NT2/D1 (cell line): Measurements from ENCODE around the gene PRKCB.

Source experiments
- DNase-seq: peaks from one replicate; pipeline ENCODE4 v3.0.0-alpha.2; 2011; ENCODE audit warnings: low read depth, low spot score
- H3K27me3 ChIP-seq: 2 replicates; pipeline ENCODE4 v1.6.0; 2011; ENCODE audit warnings: mild to moderate bottlenecking; ENCODE audit not compliant: insufficient read length, insufficient read depth
- H3K36me3 ChIP-seq: 2 replicates; pipeline ENCODE4 v1.6.1; 2011; ENCODE audit warnings: mild to moderate bottlenecking, low read length, mixed read lengths; ENCODE audit not compliant: insufficient read depth, insufficient read length
- H3K4me1 ChIP-seq: 2 replicates; pipeline ENCODE4 v1.5.1; 2011; ENCODE audit not compliant: insufficient read depth, insufficient read length
- H3K4me3 ChIP-seq: 2 replicates; pipeline ENCODE4 v1.5.1; 2011; ENCODE audit warnings: low read depth; ENCODE audit not compliant: insufficient read length
- H3K9ac ChIP-seq: 2 replicates; pipeline ENCODE4 v1.6.0; 2011; ENCODE audit warnings: low read depth; ENCODE audit not compliant: insufficient read length
- H3K9me3 ChIP-seq: 2 replicates; pipeline ENCODE4 v1.5.1; 2011; ENCODE audit warnings: mild to moderate bottlenecking, low read length; ENCODE audit not compliant: insufficient read depth
- SUZ12 ChIP-seq: IDR thresholded peaks from 2 replicates; pipeline ENCODE4 v1.6.1; 2011; ENCODE audit not compliant: insufficient read length, insufficient read depth; ENCODE audit errors: extremely low read depth
- YY1 ChIP-seq: IDR thresholded peaks from 2 replicates; pipeline ENCODE4 v1.6.1; 2011; ENCODE audit not compliant: insufficient read length, insufficient read depth
- ZNF274 ChIP-seq: IDR thresholded peaks from 2 replicates; pipeline ENCODE4 v1.6.1; 2011; ENCODE audit warnings: mild to moderate bottlenecking, low read depth, low read length

The PRKCB gene

DNA sequence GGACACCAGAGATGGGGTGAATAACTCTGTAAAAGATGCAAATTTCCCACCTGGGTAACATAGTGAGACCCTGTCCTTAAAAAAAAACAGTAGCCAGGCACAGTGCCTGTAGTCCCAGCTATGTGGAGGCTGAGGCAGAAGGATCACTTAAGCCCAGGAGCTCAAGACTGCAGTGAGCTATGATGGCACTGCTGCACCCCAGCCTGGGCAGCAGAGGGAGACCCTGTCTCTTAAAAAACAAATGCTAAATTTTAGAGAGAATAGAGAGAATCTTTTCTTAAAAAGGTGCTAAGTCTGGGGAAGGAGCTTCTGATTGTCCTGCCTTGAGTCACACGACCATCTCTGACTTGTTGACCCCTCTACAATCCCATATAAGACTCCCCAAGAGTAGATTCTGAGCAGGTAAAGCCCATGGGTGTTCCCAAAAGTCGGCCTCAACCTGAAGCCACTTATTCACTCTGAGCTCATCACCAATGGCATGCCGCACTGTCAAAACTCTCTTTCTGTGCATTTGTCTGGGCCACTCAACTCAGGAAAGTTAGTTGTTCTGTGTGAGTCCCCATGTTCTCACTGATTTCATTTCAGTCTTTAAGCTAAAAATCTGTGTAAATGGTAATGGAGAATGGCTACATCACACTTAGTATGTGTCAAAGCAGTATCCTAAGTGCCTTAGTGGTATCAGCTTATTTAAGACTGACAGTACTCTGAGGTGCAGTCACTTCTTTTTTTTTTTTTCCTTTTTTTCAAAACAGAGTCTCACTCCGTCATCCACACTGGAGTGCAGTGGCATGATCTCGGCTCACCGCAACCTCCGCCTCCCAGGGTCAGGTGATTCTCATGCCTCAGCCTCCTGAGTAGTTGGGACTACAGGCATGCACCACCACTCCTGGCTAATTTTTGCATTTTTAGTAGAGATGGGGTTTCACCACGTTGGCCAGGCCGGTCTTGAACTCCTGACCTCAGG, 41.6 kb downstream of the PRKCB start:
- DNase-seq: no peak
- Histone ChIP-seq H3K4me1 (no peaks in the 10 kb centered on the region), H3K36me3 (no peaks in the 10 kb centered on the region), H3K27me3 (peaks cover 5% of the 10 kb centered on the region), H3K4me3 (no peak overlapping the region), H3K9ac (no peak overlapping the region), H3K9me3 (no peaks in the 10 kb centered on the region)
- TF ChIP-seq ZNF274 (no peak), YY1 (no peak), SUZ12 (no peak)

GRCh38 chr16:23879735-23880373, 44.1 kb downstream of the PRKCB start:
- H3K27me3 ChIP-seq: no peaks in the 10 kb centered on the region
- TF ChIP-seq ZNF274: no peak
- TF ChIP-seq YY1: no peak
- TF ChIP-seq SUZ12: no peak
- H3K4me1 ChIP-seq: no peaks in the 10 kb centered on the region
- no peak for DNase-seq
- no peak overlapping the region for H3K9ac ChIP-seq
- H3K4me3 ChIP-seq: no peak overlapping the region
- no peaks in the 10 kb centered on the region for H3K36me3 ChIP-seq
- no peaks in the 10 kb centered on the region for H3K9me3 ChIP-seq

- H3K27me3 ChIP-seq: no peaks in the 10 kb centered on the region
- H3K4me1 ChIP-seq: no peaks in the 10 kb centered on the region
- no peak for DNase-seq
- H3K36me3 ChIP-seq: no peaks in the 10 kb centered on the region
- H3K9me3 ChIP-seq: no peaks in the 10 kb centered on the region
- H3K9ac ChIP-seq: no peak overlapping the region
- TF ChIP-seq SUZ12 (no peak), YY1 (no peak), ZNF274 (no peak)
- H3K4me3 ChIP-seq: no peak overlapping the region
These were observed 53.4 kb downstream of the PRKCB start for GRCh38 chr16:23889189-23889588.

GRCh38 chr16:23893986-23894385, 58.2 kb downstream of the PRKCB start:
- H3K27me3 ChIP-seq: no peaks in the 10 kb centered on the region
- no peaks in the 10 kb centered on the region for H3K9me3 ChIP-seq
- DNase-seq: no peak
- no peak overlapping the region for H3K9ac ChIP-seq
- no peak overlapping the region for H3K4me3 ChIP-seq
- no peak for TF ChIP-seq ZNF274
- no peak for TF ChIP-seq SUZ12
- TF ChIP-seq YY1: no peak
- H3K36me3 ChIP-seq: no peaks in the 10 kb centered on the region
- no peaks in the 10 kb centered on the region for H3K4me1 ChIP-seq

DNA sequence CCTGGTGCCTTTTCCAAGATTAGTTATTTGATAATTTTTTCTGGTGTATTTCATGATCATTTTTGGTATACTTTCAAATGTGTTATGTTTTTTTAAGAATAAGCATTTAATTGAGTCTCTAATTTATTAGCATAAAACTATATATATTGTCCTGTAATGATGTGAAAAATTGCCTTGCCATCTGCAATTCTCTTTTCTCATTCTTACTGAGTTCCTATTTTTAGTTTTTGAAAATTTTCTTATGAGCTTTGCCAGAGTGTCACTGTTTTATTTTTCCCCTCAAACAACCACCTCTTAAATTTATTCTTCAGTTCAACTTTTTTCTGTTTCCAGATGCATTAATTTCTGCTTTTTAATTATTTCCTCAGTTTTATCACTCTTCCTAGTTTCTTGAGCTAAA, 59.3 kb downstream of the PRKCB start:
- no peaks in the 10 kb centered on the region for H3K9me3 ChIP-seq
- TF ChIP-seq ZNF274: no peak
- no peak for TF ChIP-seq SUZ12
- no peak for TF ChIP-seq YY1
- no peak overlapping the region for H3K4me3 ChIP-seq
- no peak overlapping the region for H3K9ac ChIP-seq
- no peaks in the 10 kb centered on the region for H3K36me3 ChIP-seq
- H3K27me3 ChIP-seq: no peaks in the 10 kb centered on the region
- H3K4me1 ChIP-seq: no peaks in the 10 kb centered on the region
- no peak for DNase-seq

DNA sequence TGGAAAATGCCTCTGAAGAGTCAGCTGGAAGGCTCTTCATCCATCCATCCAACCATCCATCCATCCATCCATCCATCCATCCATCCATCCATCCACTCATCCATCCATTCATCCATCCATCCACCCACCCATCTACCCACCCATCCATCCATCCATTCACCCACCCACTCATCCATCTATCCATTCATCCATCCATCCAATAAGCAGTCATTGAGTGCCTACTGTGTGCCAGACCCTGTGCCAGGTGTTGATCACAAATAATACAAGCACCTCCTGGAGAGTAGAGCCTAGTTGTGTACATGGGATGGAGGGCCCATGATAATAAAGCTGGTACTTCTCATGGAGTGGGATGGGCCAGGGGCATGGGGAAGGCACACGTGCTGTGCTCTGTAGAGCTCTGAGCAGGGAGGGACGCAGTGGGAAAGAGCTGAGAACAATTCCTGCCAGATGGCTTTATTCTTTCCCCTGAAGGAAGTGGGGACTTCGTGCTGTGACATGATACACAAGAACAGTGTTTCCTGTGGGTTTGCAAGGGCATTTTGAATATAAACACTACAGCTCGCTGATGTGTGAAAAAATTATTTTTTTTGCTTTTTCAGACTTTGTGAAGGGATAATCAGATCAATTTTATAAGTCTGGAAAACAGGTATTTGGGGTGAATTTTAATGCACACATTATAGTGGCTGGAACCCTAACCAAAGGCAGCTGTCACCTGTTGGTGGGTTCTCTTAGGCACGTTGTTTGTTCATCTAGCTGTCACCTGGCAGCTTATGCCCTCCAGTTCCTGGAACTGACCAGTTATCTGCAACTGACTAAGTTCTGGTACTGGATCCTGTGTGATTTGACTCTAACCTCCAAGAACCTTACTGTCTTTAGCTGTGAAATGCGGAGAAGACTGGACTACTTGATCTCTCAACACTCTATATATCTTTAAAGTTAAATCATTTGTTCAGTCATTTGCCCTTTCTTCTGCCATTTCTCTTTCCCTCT, 61.3 kb downstream of the PRKCB start:
- TF ChIP-seq SUZ12: no peak
- TF ChIP-seq YY1: no peak
- no peak for TF ChIP-seq ZNF274
- Histone ChIP-seq H3K36me3 (no peaks in the 10 kb centered on the region), H3K9ac (no peak overlapping the region), H3K4me1 (no peaks in the 10 kb centered on the region), H3K4me3 (no peak overlapping the region), H3K9me3 (no peaks in the 10 kb centered on the region), H3K27me3 (no peaks in the 10 kb centered on the region)
- DNase-seq: no peak
